NOMO-1 (cell line): Measurements from ENCODE around the gene GAREM1.
"Not testable (repeated sequence)": the region's sequence is repeated elsewhere in the genome, so short reads cannot be mapped to it uniquely, and the experiment has no call there.

ENCODE experiments used
- DNase-seq, 2 experiments: peaks; one replicate each; lab custom pipeline; 2025; ENCODE audit not compliant: unreplicated experiment in 2 of 2; lab: John Stamatoyannopoulos, UW

The GAREM1 gene

DNA sequence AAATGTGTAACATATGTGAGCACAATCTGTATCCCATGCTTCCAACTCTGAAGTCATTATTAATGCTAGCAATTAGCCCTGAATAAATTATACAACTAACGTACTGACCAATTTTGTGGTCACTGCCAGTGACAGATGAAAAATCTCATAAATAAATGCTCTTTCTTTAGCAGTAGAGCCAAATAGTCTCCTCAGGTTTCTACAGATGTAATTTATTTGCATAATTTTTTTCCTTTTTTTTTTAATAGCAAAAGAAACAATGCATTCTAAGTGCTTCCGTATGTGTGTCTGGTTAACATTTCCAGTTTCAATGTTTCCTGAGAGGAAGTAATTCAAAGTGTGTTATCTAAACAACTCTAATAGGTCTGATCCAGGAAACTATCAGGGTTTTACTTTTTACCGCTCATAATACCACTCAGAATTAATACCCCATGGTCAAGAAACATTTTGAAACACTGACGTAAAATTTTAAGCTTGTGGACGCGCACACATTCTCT is 172.5 kb downstream of the GAREM1 start:
- DNase-seq: no peak

DNA sequence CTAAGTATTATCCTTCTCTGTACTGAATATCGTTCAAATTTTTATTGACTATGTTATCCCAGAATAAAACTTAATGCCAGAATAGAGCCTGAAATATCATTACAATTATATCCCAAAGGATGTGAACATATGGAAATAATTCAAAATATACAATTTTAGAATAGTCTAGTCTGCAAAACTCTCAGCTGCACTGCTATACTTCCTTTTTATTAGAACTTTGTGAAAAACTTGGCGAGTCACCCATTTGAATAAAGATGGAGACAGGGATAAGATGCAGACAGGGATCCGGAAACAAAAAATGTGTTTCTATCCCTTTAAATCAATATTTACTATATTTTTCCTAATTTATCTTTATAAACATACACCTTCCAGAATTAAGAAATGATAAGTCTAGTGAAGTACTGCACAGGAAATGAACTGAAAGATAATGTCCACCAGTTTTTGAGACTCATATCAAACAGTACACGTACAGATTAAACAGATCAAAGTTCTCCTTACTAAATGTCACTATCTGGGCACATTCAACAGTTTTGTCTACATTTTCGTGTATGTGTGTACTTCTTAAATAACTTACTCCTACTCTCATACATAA is 173.0 kb downstream of the GAREM1 start:
- DNase-seq: no peak

DNA sequence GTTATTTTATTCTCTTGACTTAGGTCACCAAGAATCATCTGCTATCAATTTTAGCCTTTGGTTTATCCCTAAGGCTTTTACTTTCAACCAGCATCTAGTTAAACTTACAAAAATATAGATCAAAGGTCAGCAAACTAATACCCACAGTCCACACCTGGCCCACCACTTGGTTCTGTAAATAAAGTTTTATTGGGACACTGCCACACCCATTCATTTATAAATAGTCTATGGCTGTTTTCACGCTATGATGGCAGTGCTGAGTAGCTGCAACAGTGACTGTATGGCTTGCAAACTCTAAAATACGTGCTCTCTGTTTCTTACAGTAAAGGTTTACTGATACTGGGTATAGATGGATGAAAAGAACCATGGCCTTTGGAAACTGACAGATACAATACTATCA is 173.8 kb downstream of the GAREM1 start:
- DNase-seq: no peak

DNA sequence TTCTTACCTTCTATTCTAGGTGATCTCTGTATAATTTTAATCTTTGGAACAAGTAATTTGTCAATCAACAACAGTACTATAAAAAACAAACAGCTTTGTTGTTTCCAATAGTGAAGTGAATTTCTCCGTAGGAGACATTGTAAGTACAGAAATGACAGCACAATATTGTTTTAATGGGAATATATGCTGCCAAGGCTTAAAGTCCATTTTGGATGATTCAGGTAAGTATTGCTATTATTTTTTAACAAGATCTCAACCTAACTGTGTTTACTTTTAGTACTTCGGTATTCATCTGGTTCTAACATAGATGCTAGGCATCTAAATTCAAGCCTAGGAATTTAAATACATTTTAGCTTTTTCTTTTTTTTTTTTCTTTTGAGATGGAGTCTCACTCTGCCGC is 175.1 kb downstream of the GAREM1 start:
- no peak for DNase-seq

DNA sequence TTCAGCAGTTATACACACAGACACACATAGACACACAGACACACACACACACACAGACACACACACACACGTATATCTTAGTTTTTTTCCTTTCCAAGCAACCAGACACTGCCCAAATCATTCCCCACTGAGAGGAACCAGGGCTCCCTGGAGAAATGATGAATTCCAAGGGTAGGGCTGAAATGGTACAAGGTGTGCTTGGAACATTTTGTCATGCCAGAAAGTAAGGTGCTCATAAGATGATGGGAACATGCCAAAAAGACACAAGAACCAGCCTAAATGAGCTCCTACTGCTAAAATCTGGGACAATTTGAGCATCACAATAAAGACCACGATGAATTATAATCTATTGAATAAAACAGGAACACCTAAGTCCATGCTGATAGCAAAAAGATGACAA is 177.6 kb downstream of the GAREM1 start:
- DNase-seq: no peak

DNA sequence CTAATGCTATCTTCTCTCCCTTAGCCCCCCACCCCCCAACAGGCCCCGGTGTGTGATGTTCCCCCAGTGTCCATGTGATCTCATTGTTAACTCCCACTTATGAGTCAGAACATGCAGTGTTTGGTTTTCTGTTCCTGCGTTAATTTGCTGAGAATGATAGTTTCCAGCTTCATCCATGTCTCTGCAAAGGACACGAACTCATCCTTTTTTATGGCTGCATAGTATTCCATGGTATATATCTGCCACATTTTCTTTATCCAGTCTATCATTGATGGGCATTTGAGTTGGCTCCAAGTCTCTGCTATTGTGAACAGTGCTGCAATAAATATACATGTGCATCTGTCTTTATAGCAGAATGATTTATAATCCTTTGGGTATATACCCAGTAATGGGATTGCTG is 179.1 kb downstream of the GAREM1 start:
- DNase-seq: not testable (repeated sequence)

DNA sequence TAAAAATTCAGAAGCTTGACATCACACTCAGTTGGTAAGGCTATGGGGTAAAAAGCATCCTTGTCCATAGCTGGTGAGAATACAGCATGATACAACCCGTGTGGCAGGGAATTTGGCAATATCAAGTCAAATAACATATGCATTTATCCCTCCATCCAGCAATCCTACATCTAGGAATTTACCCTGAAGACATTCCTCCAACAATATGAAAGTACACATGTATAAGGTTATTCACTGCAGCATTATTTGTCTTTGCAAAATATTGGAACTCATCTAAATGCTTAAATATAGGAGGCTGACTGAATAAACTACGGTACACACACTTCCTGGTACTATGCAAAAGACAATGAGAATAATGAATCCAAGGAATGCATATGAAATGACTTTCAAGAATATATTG is 179.9 kb downstream of the GAREM1 start:
- DNase-seq: no peak

DNA sequence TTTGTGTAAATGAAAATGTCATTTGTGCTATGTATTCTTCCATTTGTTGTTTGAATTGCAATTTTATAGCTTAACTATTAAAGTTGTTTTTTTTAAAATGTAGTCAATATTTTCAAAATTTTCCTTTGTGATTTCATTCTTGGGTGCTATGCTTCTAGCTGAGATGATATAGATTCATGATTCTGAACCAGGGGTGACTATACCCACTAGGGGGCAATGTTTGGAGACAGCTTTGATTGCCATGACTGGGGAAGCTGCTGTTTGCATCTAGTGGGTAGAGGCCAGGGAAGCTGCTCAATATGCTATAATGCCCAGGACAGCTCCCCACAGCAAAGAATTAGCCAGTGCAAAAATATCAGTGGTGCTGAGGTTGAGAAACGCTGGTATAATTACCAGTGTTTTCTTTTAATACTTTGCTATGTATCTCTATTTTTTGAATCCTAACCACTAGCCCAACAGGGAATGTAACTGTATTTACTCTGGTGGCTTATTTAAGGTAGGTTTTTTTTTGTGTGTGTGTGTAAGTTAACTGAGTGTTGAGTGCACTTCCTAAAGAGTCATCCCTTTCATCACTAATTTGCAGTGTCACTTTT is 181.1 kb downstream of the GAREM1 start:
- DNase-seq: peak; percentile 2 to 45

DNA sequence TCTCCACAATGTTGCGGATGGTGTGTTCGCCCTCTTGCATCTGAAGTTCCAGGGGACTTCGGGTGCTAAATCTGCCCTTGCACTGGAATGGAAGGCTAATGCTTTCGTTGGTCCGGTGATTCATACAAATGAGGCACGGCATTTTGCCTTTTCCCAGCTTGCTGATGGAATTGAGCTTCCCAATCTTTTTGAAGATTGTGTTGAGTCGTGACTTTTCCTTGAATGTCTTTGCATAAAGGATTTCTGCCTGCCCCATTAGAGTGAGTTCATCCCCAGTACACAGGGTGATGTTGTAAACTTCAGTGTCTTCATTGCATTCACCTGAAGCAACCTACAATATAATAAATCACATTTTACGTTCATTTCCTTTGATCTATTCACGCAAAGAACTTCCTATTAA is 182.8 kb downstream of the GAREM1 start:
- no peak for DNase-seq

DNA sequence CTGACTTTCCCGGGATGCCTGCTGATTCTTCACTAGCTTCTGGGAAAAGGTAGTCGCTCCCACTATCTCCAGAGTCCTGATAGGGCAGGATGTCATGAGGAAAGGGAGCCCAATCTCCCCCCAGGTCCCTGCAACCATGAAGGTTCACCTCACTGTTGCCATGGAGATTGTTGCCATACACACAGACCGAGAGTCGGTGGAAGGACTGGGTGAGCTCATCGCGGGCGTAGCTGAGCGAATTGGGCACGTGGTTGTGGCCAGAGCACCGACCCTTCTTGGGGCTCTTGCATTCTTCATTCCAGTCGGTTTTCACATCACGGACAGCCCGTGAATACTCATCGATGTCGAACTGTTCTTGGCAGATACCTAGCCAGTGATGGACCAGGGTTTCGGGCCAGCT is 183.4 kb downstream of the GAREM1 start:
- no peak for DNase-seq

DNA sequence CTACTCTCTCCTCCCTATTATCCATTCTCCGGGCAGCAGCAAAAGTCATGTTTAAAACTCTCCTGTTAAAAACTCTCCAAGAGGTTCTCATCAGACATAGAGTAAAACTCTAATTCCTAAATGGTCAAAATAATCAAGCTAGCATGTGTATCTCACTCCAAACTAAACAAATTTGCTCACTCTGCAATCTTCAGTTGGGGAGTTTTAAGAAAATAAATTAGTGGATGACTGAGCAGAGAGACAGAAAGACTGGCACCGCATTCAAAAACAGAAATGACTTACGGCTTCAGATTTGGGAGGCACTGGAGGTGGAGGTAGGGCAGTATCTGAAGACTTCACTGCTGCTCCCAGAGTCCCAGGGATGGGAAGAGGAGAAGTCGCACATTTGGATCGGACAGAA is 183.9 kb downstream of the GAREM1 start:
- DNase-seq: no peak

DNA sequence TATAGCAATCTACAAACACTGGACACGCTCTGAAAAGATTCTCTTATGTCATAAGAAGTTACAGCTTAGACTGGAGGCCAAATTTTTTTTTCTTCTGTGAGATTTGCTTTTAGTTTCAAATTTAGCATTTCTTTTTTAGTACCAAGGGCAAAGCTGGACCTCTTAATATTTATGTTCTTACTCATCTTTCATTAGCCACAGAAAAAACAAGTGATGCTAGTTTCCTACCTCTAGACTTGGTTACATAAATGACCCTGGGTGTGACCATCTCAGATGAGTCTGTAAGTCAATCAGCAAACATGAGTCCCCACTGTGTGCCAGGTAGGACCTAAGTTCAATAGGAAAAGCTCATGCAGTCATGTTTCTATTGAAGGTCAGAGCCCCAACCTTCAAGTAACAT is 186.4 kb downstream of the GAREM1 start:
- DNase-seq: no peak

DNA sequence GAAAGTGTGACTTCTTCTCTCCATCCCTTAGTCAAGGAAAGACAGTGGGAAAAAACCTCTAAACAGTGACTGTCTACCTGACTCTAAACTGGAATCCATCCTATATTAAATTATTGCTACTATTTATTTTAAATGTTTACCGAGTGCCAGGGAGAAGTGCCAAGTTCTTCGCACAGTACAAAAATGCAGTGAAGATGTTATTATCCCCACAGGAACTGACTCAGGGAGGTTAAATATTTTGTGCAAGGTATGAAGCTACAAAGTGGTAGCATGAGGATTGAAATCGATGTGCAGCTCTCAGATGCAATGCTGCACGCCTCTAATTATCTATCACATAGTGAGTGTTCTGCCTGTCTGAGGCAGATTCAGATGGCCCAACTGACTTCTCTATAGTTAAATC is 189.8 kb downstream of the GAREM1 start:
- DNase-seq: no peak

DNA sequence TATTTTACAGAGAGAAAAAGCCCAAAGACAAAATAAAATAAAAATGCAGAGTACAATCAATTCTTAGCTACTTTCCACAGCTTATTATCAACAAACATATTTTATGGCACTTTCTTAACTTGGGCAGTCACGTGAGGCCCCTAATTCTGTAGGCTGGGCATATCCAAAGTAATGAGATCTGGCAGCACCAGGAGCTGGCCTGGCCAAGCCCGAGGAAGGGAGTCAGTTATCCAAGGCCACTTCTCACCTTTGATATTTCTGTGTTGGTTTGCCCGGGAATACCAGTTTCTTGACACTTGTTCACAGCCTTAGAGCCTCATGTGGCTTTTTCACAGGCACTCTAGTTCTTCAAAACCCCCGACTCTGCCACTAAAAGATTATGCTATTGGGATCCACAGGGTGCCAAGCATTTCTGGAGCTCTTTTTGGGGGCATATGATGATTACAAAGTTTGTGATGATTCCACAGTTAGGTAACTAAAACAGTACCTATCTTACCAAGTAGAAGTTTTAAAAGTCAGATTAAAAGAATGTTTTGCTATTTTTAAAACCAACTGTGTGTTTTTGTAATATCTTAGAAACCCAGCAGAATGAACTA is 190.4 kb downstream of the GAREM1 start:
- DNase-seq: no peak

DNA sequence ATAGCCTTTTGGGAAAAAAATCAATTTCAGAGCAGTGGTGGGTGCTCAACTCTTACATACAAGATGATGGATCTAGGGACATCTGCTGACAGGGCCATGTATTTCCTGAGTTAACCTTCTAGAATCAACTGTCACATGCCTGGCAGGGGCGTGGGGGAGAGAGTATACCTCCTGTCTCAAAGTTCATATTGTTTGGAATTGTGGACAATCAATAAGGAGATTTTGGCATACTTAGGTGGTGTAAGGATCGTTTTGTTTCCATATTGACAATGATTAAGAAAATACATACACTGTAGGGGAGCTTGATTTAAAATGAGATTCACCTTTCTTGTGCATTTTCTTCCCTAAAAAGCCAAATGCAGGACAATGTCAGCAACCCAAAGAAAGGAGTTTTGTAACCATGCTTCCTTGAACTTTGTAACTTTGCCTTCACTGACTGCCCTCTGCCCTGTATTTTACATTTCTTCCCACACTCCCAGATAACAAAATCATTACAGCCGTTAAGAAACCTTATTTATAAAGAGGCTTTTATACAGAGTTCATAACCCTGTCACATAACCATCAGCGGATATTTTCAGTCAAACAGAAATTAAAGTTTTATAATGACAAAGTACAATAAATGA is 192.4 kb downstream of the GAREM1 start:
- DNase-seq: no peak

DNA sequence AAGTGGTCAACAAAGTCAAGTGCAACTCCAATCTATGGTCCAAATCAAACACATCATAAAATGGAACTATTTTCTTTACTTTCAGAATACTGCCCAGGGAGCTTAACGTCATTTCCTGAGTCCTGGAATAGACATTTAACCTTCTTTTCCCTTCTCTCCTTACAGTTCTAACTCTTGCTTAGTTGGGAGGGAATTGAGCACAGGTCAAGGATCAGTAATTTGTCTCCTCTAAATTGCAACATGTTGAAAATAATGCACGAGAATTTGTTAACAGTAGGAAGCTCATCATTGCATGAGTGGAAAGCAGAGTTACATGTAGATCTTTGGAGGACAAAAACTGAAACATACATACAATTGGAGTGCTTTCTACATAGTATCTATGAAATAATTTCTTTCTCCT is 193.1 kb downstream of the GAREM1 start:
- DNase-seq: no peak

DNA sequence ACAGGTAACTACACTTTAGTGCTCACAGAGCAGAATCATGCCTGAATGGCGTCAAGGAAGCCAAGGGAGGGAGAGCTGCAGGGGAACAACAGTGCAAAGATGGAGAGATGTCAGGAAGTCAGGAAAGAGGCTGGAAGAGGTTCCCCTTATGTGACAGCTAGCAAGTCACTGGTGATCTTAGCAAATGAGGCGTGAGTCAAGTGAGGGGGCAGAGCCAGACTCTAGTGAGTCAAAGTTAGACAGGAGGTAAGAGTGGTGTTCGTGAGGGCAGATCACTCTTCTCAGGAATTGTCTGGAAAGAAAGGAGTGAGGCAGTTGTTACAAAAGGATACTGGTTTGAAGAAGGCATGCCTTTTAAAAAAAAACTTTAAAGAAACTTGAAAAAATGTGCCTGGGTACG is 193.8 kb downstream of the GAREM1 start:
- no peak for DNase-seq

DNA sequence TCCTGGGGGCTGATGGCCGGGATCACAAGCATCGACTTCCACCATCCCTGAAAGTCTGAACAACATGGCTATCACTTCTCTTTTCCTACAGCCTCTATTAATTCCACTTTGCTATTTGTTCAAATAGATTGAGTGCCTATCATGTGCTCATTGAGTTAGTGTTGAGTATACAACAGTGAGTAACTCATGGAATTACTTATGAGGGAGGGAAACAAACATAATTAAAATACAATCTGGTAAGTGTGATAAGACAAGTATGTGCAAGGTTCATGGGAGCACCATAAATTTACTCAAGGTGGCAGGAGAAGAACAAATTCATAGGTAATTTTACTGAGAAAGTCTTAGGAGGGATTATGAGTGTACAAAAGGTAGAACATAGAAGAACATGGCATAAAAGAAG is 194.4 kb downstream of the GAREM1 start:
- DNase-seq: no peak

DNA sequence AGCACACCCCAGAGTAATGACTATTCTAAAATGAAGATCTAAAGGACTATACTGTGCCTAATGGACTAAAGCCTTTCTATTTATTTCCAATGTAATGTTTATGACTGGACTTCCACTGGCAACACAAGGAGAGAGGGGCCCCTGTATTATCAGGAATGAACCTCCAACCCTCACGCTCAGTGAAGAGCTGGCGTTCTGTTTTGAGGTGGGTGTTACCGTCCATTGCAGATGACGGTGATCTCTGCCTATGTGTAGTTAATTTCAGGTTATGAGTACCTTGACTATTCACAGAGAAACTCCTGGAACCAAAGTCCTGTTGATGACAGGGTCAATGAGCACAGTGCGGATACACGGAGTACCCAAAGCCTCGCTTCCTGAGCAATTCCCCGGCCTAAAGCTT is 195.5 kb downstream of the GAREM1 start:
- no peak for DNase-seq

DNA sequence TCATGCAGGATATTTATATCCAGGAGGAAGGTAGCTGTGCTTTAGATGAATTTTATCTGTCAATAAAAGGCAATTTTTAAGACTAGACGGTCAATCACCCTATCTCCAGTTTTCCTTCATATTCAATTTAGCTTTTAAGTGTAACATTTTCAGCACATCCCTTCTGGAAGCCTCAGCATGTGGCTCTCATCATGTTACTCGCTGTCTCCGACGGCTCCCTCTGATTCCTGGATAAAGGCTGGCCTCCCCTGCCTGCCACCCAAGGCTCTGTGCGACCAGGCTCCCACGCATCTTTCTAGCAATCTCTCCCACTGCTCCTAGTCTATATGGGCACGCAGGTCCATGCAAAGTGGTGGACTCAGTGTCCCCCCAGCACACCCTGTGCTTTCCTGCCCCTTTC is 196.4 kb downstream of the GAREM1 start:
- DNase-seq: no peak

DNA sequence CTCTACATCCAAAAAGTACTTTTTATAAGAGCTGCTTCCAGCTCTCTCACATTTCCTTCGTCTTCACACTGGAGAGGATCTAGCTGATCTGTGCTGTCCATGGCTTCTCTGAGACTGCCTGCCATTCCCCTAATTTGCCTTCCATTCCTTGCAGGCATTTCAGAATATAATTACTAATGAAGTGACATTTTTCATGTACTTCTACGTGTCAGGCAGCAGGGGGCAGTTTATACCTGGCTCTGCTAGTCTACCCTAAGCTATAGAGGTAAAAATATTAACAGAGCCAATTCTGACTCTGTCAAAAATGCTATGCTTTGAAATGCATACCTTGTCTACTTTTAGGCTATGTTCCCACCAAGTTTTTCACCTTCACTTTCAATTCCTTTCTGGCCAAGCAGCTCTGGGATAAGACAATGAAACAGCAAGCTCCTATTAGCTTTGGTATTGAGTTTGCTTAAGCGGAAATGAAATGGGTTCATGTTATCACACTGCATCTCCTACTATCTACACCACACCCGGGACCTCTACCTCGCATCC is 198.9 kb downstream of the GAREM1 start:
- DNase-seq: peak in 1 of 2 experiments; percentile 43

DNA sequence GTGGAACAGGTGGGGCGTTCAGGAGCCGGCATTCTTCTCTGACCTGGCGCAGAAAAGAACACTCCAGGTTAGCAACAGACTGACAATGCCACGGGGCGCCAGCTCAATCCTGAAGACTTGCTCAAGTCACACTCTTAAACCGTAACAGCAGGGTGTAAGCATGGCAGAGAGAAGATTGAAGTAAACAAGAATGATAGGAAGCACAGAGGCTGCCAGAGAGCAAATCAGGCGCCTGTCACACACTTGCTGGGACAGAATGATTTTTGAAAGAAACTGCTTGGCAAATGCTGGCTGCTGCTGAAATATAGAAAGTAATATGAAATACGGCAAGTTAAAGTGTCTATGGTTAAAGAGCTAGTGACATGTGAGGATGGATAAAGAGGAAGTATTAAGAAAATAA is 200.3 kb downstream of the GAREM1 start:
- DNase-seq: no peak
